CD4-positive, alpha-beta T cell (primary cell): ENCODE results near the gene TMEM106B. TPM values are rescaled to one million over a fixed set of nuclear protein-coding genes. Genes with fewer than 3 reads are reported as not detected.
A peak's percentile ranks its signal among the peaks of the same experiment; 100 is the strongest.

Experiments
- ATAC-seq: fragments of 200-7000 bp; cut with Tn5 transposase; one replicate; pipeline ENCODE4 v1.10.0; 2022; ENCODE audit warnings: mild to moderate bottlenecking; ENCODE audit not compliant: poor library complexity
- CTCF ChIA-PET: fragments of 350-600 bp; sonication (Branson Sonifier 250); formaldehyde crosslinking; loops from one replicate; lab custom pipeline; 2021; ENCODE audit warnings: antibody characterized with exemption, inconsistent platforms; lab: Charles Lee
- POLR2A ChIA-PET: fragments of 350-600 bp; sonication (Branson Sonifier 250); formaldehyde crosslinking; loops from one replicate; lab custom pipeline; 2021; ENCODE audit warnings: antibody characterized with exemption, inconsistent platforms; lab: Charles Lee
- DNase-seq, 14 experiments: peaks; one replicate each; pipeline ENCODE4 v3.0.0-alpha.2; 2013 to 2020; ENCODE audit warnings: mixed read lengths in 2 of 14
- H3K27ac ChIP-seq, 2 donors: one replicate each; pipeline versions ENCODE4 v1.5.1 to v1.7.0; 2013; ENCODE audit warnings: low read length in 2 of 2, low read depth in 1 of 2, mild to moderate bottlenecking in 1 of 2
- H3K27me3 ChIP-seq, 2 experiments: 1 replicate in 1 of 2; 2 replicates in 1 of 2; pipeline versions ENCODE4 v1.6.1 to v1.7.0; 2013; ENCODE audit warnings: low read length in 2 of 2, control low read depth in 1 of 2, mild to moderate bottlenecking in 1 of 2, moderate library complexity in 1 of 2; ENCODE audit not compliant: insufficient read depth in 2 of 2, control insufficient read depth in 1 of 2
- H3K36me3 ChIP-seq: one replicate; pipeline ENCODE4 v1.6.1; 2013; ENCODE audit warnings: low read length, control low read depth; ENCODE audit not compliant: insufficient read depth
- H3K4me1 ChIP-seq: one replicate; pipeline ENCODE4 v1.6.1; 2013; ENCODE audit warnings: low read length, control low read depth; ENCODE audit not compliant: insufficient read depth
- H3K4me3 ChIP-seq: one replicate; pipeline ENCODE4 v1.5.1; 2013; ENCODE audit warnings: mild to moderate bottlenecking, low read length, moderate library complexity
- H3K9me3 ChIP-seq, 2 experiments: 1 replicate in 1 of 2; 2 replicates in 1 of 2; pipeline versions ENCODE4 v1.6.1 to v1.7.0; 2013; ENCODE audit warnings: low read length in 2 of 2, mild to moderate bottlenecking in 2 of 2, control low read depth in 1 of 2, moderate library complexity in 1 of 2; ENCODE audit not compliant: control insufficient read depth in 1 of 2, insufficient read depth in 1 of 2
- H3K27ac Mint-ChIP-seq: one replicate; pipeline ENCODE4 v1.8.0; 2020; ENCODE audit warnings: mixed read lengths
- H3K27me3 Mint-ChIP-seq: one replicate; pipeline ENCODE4 v1.8.0; 2021; ENCODE audit warnings: mixed read lengths
- H3K36me3 Mint-ChIP-seq: one replicate; pipeline ENCODE4 v1.8.0; 2021; ENCODE audit warnings: low read depth, mixed read lengths
- H3K4me1 Mint-ChIP-seq: one replicate; pipeline ENCODE4 v1.8.0; 2021; ENCODE audit warnings: low read depth, mixed read lengths
- H3K4me3 Mint-ChIP-seq: one replicate; pipeline ENCODE4 v1.8.0; 2020; ENCODE audit warnings: mild to moderate bottlenecking, mixed read lengths
- H3K9me3 Mint-ChIP-seq: one replicate; pipeline ENCODE4 v1.8.0; 2020; ENCODE audit warnings: mixed read lengths
- CTCF ChIP-seq: fragments of 200-600 bp; IDR thresholded peaks from one replicate; pipeline ENCODE4 v1.8.0; 2022; ENCODE audit warnings: antibody characterized with exemption, mild to moderate bottlenecking
- intact Hi-C, 2 experiments: fragments of 100-400 bp; cut with DNase I in 1 of 2; cut with micrococcal nuclease in 1 of 2; formaldehyde crosslinking; loops; one replicate each; pipeline versions ENCODE4 v1.15.1 to v1.9.0; 2023 to 2025; cut with DNase I, micrococcal nuclease
- total RNA-seq, 174 experiments: library from RNA in 2 of 174; stranded (reverse) in 2 of 174; gene quantifications; one replicate each; pipeline ENCODE4 v1.2.3 and lab custom pipeline; 2021 to 2026

Gene TMEM106B
- total RNA-seq, 2 experiments from 2014 or later, result 16.9 to 17.5 TPM

GRCh38 chr7:12211711-12212485 lies 804 bp downstream of the TMEM106B start:
- Histone ChIP-seq H3K36me3 (peaks cover 31% of the 10 kb centered on the region), H3K4me1 (peaks cover 19% of the 10 kb centered on the region), H3K9me3 (no peaks in the 10 kb centered on the region), H3K27ac (peak overlapping the region; percentile 93 to 98), H3K4me3 (peak overlapping the region; percentile 82), H3K27me3 (no peaks in the 10 kb centered on the region)
- intact Hi-C loops, result loop anchor here (1.0 to 10.0 kb wide), 8 partner anchors 17 to 193 kb away; partner anchors contain the start of gene VWDE (in 1 of the 2)
- Mint-ChIP-seq H3K4me3 (peak overlapping the region; percentile 95), H3K27ac (peak overlapping the region; percentile 100), H3K36me3 (peaks cover 48% of the 10 kb centered on the region), H3K4me1 (peaks cover 54% of the 10 kb centered on the region), H3K9me3 (no peaks in the 10 kb centered on the region), H3K27me3 (no peaks in the 10 kb centered on the region)
- POLR2A ChIA-PET, result interaction anchor here (0.6 to 2.9 kb wide), 17 partner anchors 8 to 1272 kb away, joined by 3 to 36 read pairs (median 5); partner anchors contain the start of gene ARL4A
- no peak for ATAC-seq
- CTCF ChIA-PET, result interaction anchor here (0.7 to 1.4 kb wide), 3 partner anchors 45 to 110 kb away, joined by 3 to 7 read pairs (median 4); no protein-coding TSS in a partner anchor
- peak in 4 of 14 experiments; percentile 19 to 46 (median 28) for DNase-seq
- TF ChIP-seq CTCF, result no peak

GRCh38 chr7:12217311-12217710 lies 6.2 kb downstream of the TMEM106B start:
- TF ChIP-seq CTCF, result no peak
- no peak for ATAC-seq
- Mint-ChIP-seq H3K4me3 (no peak overlapping the region), H3K27me3 (no peaks in the 10 kb centered on the region), H3K9me3 (no peaks in the 10 kb centered on the region), H3K36me3 (peaks cover 70% of the 10 kb centered on the region), H3K27ac (peak overlapping the region; percentile 2), H3K4me1 (peaks cover 69% of the 10 kb centered on the region)
- no peak overlapping the region for H3K4me3 ChIP-seq
- H3K4me1 ChIP-seq, result peaks cover 11% of the 10 kb centered on the region
- H3K9me3 ChIP-seq, result no peaks in the 10 kb centered on the region
- intact Hi-C loops, result loop anchor here in 1 of 2 experiments (10.0 kb wide), 1 partner anchor 187 kb away; the partner anchor contains the start of gene VWDE
- POLR2A ChIA-PET, result interaction anchor here (1.1 kb wide), 1 partner anchor 103 kb away, joined by 3 read pairs; no protein-coding TSS in a partner anchor
- H3K27me3 ChIP-seq, result no peaks in the 10 kb centered on the region
- CTCF ChIA-PET, result interaction anchor here (1.0 kb wide), 1 partner anchor 8 kb away, joined by 3 read pairs; no protein-coding TSS in a partner anchor
- DNase-seq, result no peak
- H3K27ac ChIP-seq, result no peak overlapping the region
- peaks cover 68% of the 10 kb centered on the region for H3K36me3 ChIP-seq

- no peaks in the 10 kb centered on the region for H3K27me3 Mint-ChIP-seq
- ChIA-PET CTCF (no interaction called here), POLR2A (interaction anchor here (1.9 kb wide), 1 partner anchor 9 kb away, joined by 8 read pairs; the partner anchor contains the start of gene TMEM106B)
- H3K4me1 ChIP-seq, result peaks cover 14% of the 10 kb centered on the region
- H3K27ac Mint-ChIP-seq, result no peak overlapping the region
- no peak for ATAC-seq
- no peak overlapping the region for H3K4me3 ChIP-seq
- H3K27ac ChIP-seq, result no peak overlapping the region
- H3K36me3 ChIP-seq, result peaks cover 58% of the 10 kb centered on the region
- H3K4me3 Mint-ChIP-seq, result no peak overlapping the region
- no peak for DNase-seq
- peaks cover 3% of the 10 kb centered on the region for H3K9me3 Mint-ChIP-seq
- peaks cover 67% of the 10 kb centered on the region for H3K4me1 Mint-ChIP-seq
- intact Hi-C loops, result no loop called here
- no peak for TF ChIP-seq CTCF
- no peaks in the 10 kb centered on the region for H3K27me3 ChIP-seq
- H3K36me3 Mint-ChIP-seq, result peaks cover 84% of the 10 kb centered on the region
- no peaks in the 10 kb centered on the region for H3K9me3 ChIP-seq
Observed at GRCh38 chr7:12220389-12221046, 9.4 kb downstream of the TMEM106B start.
